K562 (cell line): Measurements from ENCODE around the gene PADI4. TPM values are rescaled to one million over a fixed set of nuclear protein-coding genes. Genes with fewer than 3 reads are reported as not detected.

Source experiments
- ATAC-seq: fragments of 200-7000 bp; cut with Tn5 transposase; 3 replicates; pipeline ENCODE4 v1.9.1; 2020; ENCODE audit warnings: moderate library complexity
- BruUV-seq: library from RNA; stranded (reverse); fragments of 400-500 nt; replicated peaks from 2 replicates; lab custom pipeline; 2021; lab: Mats Ljungman, UMichigan
- CTCF ChIA-PET: fragments of 300-600 bp; formaldehyde crosslinking; extraction: SDS; loops from one replicate; lab custom pipeline; 2021; ENCODE audit warnings: low intra/inter-chr PET ratio; lab: Yijun Ruan, JAX
- POLR2A ChIA-PET: fragments of 300-600, 350-650 bp; sonication (Branson Sonifier 250); formaldehyde crosslinking; extraction: SDS; loops from one replicate; lab custom pipeline; 2021; ENCODE audit warnings: antibody characterized with exemption, inconsistent platforms; lab: Yijun Ruan, JAX
- DNase-seq, 4 experiments: peaks; one replicate each; pipeline versions ENCODE4 v3.0.0 to v3.0.0-alpha.2; 2011 to 2018; ENCODE audit warnings: low spot score in 3 of 4, mixed read lengths in 3 of 4; ENCODE audit errors: extremely low read depth in 1 of 4
- FAIRE-seq: peaks from 2 replicates; lab custom pipeline; 2011; peaks lifted over from hg19 to GRCh38; lab: Jason Lieb, UNC
- H2AFZ ChIP-seq: 2 replicates; pipeline ENCODE4 v1.6.0; 2011; ENCODE audit warnings: low read depth, low read length, control low read depth, inconsistent platforms
- H3K27ac ChIP-seq: fragments of 200-600 bp; 3 replicates; pipeline ENCODE4 v1.8.0; 2011; ENCODE audit warnings: low read depth, mild to moderate bottlenecking, control low read depth, inconsistent platforms, low read length, moderate library complexity, mixed read lengths; ENCODE audit errors: extremely low read depth
- H3K27me3 ChIP-seq, 2 experiments: fragments of 300-600 bp in 1 of 2; 2 replicates in 1 of 2; 3 replicates in 1 of 2; pipeline versions ENCODE4 v1.6.0 to v1.8.0; 2011; ENCODE audit warnings: inconsistent platforms in 2 of 2, low read length in 2 of 2, mild to moderate bottlenecking in 1 of 2, mixed read lengths in 1 of 2, moderate library complexity in 1 of 2; ENCODE audit not compliant: control insufficient read depth in 2 of 2, insufficient read depth in 2 of 2
- H3K36me3 ChIP-seq: fragments of 300-600 bp; 3 replicates; pipeline ENCODE4 v1.8.0; 2011; ENCODE audit warnings: mild to moderate bottlenecking, low read length, inconsistent platforms; ENCODE audit not compliant: control insufficient read depth, insufficient read depth
- H3K4me1 ChIP-seq, 2 experiments: fragments of 200-600 bp in 1 of 2; replicated peaks in 1 of 2; 2 replicates in 1 of 2; 3 replicates in 1 of 2; pipeline versions ENCODE4 v1.5.1 to v1.8.0; 2011; ENCODE audit warnings: inconsistent platforms in 2 of 2, low read length in 2 of 2, mild to moderate bottlenecking in 1 of 2, mixed read lengths in 1 of 2, moderate library complexity in 1 of 2; ENCODE audit not compliant: control insufficient read depth in 2 of 2, insufficient read depth in 2 of 2
- H3K4me2 ChIP-seq: 2 replicates; pipeline ENCODE4 v1.6.1; 2011; ENCODE audit warnings: low read length, control low read depth, inconsistent platforms, mixed read lengths; ENCODE audit not compliant: insufficient read depth
- H3K4me3 ChIP-seq: fragments of 200-600 bp; sonication (generic), shearing (Covaris generic); 2 replicates; pipeline ENCODE4 v1.5.1; 2016; ENCODE audit warnings: control low read depth, inconsistent platforms
- H3K79me2 ChIP-seq: fragments of 200-600 bp; 3 replicates; pipeline ENCODE4 v1.8.0; 2011; ENCODE audit warnings: low read length, inconsistent platforms; ENCODE audit not compliant: control insufficient read depth, insufficient read depth
- H3K9ac ChIP-seq, 2 experiments: 2 replicates each; pipeline versions ENCODE4 v1.6.0 to v1.6.1; 2011; ENCODE audit warnings: low read depth in 2 of 2, low read length in 2 of 2, control low read depth in 1 of 2, inconsistent platforms in 1 of 2, mild to moderate bottlenecking in 1 of 2, mixed read lengths in 1 of 2; ENCODE audit not compliant: insufficient read depth in 1 of 2
- H3K9me1 ChIP-seq: one replicate; pipeline ENCODE4 v1.6.0; 2011; ENCODE audit warnings: inconsistent platforms, mild to moderate bottlenecking, low read length, moderate library complexity; ENCODE audit not compliant: control insufficient read depth, insufficient read depth
- H3K9me3 ChIP-seq: replicated peaks from 2 replicates; pipeline ENCODE4 v1.5.1; 2011; ENCODE audit warnings: low read depth, low read length, inconsistent platforms; ENCODE audit not compliant: control insufficient read depth, insufficient read depth
- H4K20me1 ChIP-seq: replicated peaks from 2 replicates; pipeline ENCODE4 v1.6.1; 2011; ENCODE audit warnings: low read length, inconsistent platforms, mixed read lengths; ENCODE audit not compliant: control insufficient read depth, insufficient read depth
- DNMT1 ChIP-seq: fragments of 450-650 bp; IDR thresholded peaks from 2 replicates; pipeline ENCODE4 v1.6.1; 2016; ENCODE audit warnings: antibody characterized with exemption, mild to moderate bottlenecking
- GTF2E2 ChIP-seq: fragments of 200-800 bp; sonication (Bioruptor generic); IDR thresholded peaks from 2 replicates; pipeline ENCODE4 v1.6.1; 2016; ENCODE audit warnings: missing genetic modification characterization, missing compliant biosample characterization
- L3MBTL2 ChIP-seq: fragments of 450-650 bp; IDR thresholded peaks from 2 replicates; pipeline ENCODE4 v1.6.1; 2016; ENCODE audit warnings: mild to moderate bottlenecking, moderate library complexity
- NELFE ChIP-seq: IDR thresholded peaks from 2 replicates; pipeline ENCODE4 v1.6.1; 2011; ENCODE audit warnings: mild to moderate bottlenecking; ENCODE audit not compliant: insufficient read depth, insufficient read length
- STAT5B ChIP-seq: fragments of 250-450 bp; sonication (Bioruptor Pico); IDR thresholded peaks from 2 replicates; pipeline ENCODE4 v1.8.0; 2021; ENCODE audit warnings: mild to moderate bottlenecking, inconsistent platforms
- TAF1 ChIP-seq: IDR thresholded peaks from 2 replicates; pipeline ENCODE4 v1.6.1; 2011; ENCODE audit warnings: mild to moderate bottlenecking, low read length, moderate library complexity; ENCODE audit not compliant: insufficient read depth, control insufficient read depth, severe bottlenecking; ENCODE audit errors: extremely low read depth
- ZNF766 ChIP-seq: fragments of 200-800 bp; sonication (Bioruptor generic); conservative IDR thresholded peaks from 2 replicates; pipeline ENCODE4 v1.6.1; 2016; ENCODE audit warnings: missing genetic modification characterization, missing compliant biosample characterization
- WGBS: fragments of 100-300 bp; shearing (Covaris generic); methylation state at CpG from one replicate; pipeline ENCODE4 v1.1.6; 2016; ENCODE audit warnings: low coverage, mixed read lengths; ENCODE audit not compliant: insufficient coverage; ENCODE audit errors: missing lambda C conversion rate; 5-methylcytosine and 5-hydroxymethylcytosine counted together
- in situ Hi-C: fragments of 300-500 bp; cut with MboI; formaldehyde crosslinking; loops from 4 replicates; pipeline ENCODE4 v1.15.0; 2018; ENCODE audit warnings: inconsistent platforms, mixed read lengths
- intact Hi-C: fragments of 100-400 bp; cut with micrococcal nuclease; formaldehyde crosslinking; loops from 2 replicates; pipeline ENCODE4 v1.14.2; 2022
- polyA plus RNA-seq, 8 experiments: library from polyadenylated mRNA; depleted of rRNA in 4 of 8; stranded (reverse) in 5 of 8; unstranded in 3 of 8; fragments of >200 nt; fragmentation: Nextera tagmentation in 2 of 8; fragmentation: Illumina TruSeq in 1 of 8; extraction: Ambion mirVana in 2 of 8; extraction: Trizol in 1 of 8; gene quantifications; 2 replicates each; pipeline versions ENCODE4 v1.2.1 to v1.2.3, GENCODE V29; 2011 to 2014; ENCODE audit warnings: inconsistent platforms in 1 of 8, missing spikeins in 1 of 8
- total RNA-seq, 7 experiments: library from RNA; depleted of rRNA in 6 of 7; stranded (reverse); fragments of >200 nt in 6 of 7; fragmentation: Illumina TruSeq in 2 of 7; extraction: Trizol in 2 of 7; gene quantifications; 2 replicates each; pipeline versions ENCODE4 v1.2.1 to v1.2.3, GENCODE V29; 2011 to 2021; ENCODE audit warnings: low replicate concordance in 1 of 7
- TF ChIP-seq, protein P1 (sequence below): sonication (generic); formaldehyde crosslinking; IDR thresholded peaks from 2 replicates; pipeline ENCODE4 v1.9.0; 2022; ENCODE audit warnings: mild to moderate bottlenecking, missing genetic modification reagents
- TF ChIP-seq, protein P2 (sequence below), 2 experiments: fragments of 150-350 bp in 1 of 2; IDR thresholded peaks; 2 replicates each; pipeline ENCODE4 v1.6.1; 2012 to 2016; ENCODE audit warnings: low read depth in 2 of 2, low read length in 2 of 2, mild to moderate bottlenecking in 1 of 2, moderate library complexity in 1 of 2

PADI4 gene
- total and polyA plus RNA-seq, 9 of the 15 experiments (the other 6 are each of a cell fraction or from before 2014, with no cell fraction given): 0.22 to 0.33 TPM; not detected in 7

DNA sequence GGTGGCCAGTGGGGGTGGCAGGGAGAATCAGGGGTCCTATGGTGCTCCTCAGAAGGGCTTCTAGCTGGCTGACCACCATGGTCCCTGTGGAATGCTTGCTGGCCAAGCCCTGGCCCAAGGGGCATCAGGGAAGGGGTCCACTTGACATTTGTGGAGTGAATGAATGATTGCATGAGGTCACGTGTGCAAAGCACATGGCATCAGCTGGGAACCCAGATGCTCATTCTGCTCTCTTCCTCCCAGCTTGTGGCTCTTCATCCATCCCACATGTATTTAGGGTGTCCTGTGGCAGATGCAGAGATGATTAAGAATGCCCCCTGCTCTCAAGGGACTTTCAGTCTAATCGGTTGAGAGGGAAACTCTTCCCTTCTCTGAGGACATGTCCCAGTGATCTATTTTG is 27.1 kb upstream of the PADI4 start:
- Histone ChIP-seq H2AFZ (no peak overlapping the region), H3K36me3 (no peaks in the 10 kb centered on the region), H3K9me3 (no peaks in the 10 kb centered on the region), H3K27ac (no peak overlapping the region), H3K4me3 (no peak overlapping the region), H4K20me1 (peaks cover 21% of the 10 kb centered on the region), H3K9ac (no peak overlapping the region), H3K27me3 (peaks cover 23 to 69% of the 10 kb centered on the region in 2 experiments), H3K4me2 (no peak overlapping the region), H3K79me2 (no peaks in the 10 kb centered on the region), H3K9me1 (no peaks in the 10 kb centered on the region)
- ChIA-PET POLR2A (interaction anchor here (0.6 to 0.8 kb wide), 2 partner anchors 9 to 57 kb away, joined by 3 to 6 read pairs; no protein-coding TSS in a partner anchor), CTCF (no interaction called here)
- no peak for FAIRE-seq
- WGBS: 6% methylated on average over 2 of the region's 2 CpGs
- no peak for DNase-seq
- intact Hi-C loops: no loop called here
- BruUV-seq: no TSS peak
- in situ Hi-C loops: no loop called here
- TF ChIP-seq, protein P1, sequence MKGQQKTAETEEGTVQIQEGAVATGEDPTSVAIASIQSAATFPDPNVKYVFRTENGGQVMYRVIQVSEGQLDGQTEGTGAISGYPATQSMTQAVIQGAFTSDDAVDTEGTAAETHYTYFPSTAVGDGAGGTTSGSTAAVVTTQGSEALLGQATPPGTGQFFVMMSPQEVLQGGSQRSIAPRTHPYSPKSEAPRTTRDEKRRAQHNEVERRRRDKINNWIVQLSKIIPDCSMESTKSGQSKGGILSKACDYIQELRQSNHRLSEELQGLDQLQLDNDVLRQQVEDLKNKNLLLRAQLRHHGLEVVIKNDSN (CRISPR knock-in tag): peak; percentile 50; the same call in 1 of the 2 replicates
- TF ChIP-seq TAF1: no peak
- TF ChIP-seq, all 486 proteins: peak for 1
- no peak for ATAC-seq
- H3K4me1 ChIP-seq: peaks cover 0 to 2% of the 10 kb centered on the region in 2 experiments; a peak in 2 of 5 replicates

DNA sequence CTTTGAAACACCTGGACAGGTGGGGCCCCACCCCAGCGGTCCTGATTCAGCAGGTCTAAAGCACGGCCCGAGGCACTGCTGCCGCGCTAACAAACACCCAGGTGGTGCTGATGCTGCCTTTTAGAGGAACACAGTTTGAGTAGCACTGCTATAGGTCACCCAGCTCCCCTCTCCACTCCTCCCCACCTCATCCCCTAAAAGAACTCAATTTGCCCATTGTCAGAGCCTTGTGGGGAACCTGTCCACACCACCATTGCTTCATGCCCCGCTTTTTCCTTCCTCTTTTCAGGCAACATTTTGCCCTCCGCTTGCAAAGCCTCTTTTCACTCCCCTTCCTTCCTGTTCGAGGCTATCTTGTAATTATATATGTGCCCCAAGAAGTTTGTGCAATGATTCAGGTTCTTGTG is 26.2 kb upstream of the PADI4 start:
- POLR2A ChIA-PET: interaction anchor here (0.6 to 0.8 kb wide), 4 partner anchors 10 to 1568 kb away, joined by 3 to 6 read pairs (median 3); no protein-coding TSS in a partner anchor
- no TSS peak for BruUV-seq
- TF ChIP-seq, protein P2, sequence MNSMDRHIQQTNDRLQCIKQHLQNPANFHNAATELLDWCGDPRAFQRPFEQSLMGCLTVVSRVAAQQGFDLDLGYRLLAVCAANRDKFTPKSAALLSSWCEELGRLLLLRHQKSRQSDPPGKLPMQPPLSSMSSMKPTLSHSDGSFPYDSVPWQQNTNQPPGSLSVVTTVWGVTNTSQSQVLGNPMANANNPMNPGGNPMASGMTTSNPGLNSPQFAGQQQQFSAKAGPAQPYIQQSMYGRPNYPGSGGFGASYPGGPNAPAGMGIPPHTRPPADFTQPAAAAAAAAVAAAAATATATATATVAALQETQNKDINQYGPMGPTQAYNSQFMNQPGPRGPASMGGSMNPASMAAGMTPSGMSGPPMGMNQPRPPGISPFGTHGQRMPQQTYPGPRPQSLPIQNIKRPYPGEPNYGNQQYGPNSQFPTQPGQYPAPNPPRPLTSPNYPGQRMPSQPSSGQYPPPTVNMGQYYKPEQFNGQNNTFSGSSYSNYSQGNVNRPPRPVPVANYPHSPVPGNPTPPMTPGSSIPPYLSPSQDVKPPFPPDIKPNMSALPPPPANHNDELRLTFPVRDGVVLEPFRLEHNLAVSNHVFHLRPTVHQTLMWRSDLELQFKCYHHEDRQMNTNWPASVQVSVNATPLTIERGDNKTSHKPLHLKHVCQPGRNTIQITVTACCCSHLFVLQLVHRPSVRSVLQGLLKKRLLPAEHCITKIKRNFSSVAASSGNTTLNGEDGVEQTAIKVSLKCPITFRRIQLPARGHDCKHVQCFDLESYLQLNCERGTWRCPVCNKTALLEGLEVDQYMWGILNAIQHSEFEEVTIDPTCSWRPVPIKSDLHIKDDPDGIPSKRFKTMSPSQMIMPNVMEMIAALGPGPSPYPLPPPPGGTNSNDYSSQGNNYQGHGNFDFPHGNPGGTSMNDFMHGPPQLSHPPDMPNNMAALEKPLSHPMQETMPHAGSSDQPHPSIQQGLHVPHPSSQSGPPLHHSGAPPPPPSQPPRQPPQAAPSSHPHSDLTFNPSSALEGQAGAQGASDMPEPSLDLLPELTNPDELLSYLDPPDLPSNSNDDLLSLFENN (IDR thresholded peaks at IDR 0.05; ENCODE audit: low read depth in 2 of 2, low read length in 2 of 2): no peak
- TF ChIP-seq GTF2E2 (tag) (no peak), L3MBTL2 (no peak), NELFE (no peak), STAT5B (CRISPR knock-in tag) (no peak), DNMT1 (no peak), ZNF766 (CRISPR knock-in tag) (no peak)

More for the DNA sequence above, 26.2 kb upstream of the PADI4 start:
- Histone ChIP-seq H4K20me1 (peaks cover 28% of the 10 kb centered on the region), H3K9me3 (no peaks in the 10 kb centered on the region), H3K36me3 (no peaks in the 10 kb centered on the region), H3K27ac (no peak overlapping the region), H3K4me3 (no peak overlapping the region), H3K9ac (no peak overlapping the region), H3K4me1 (peaks cover 2 to 4% of the 10 kb centered on the region in 2 experiments; a peak in 3 of 5 replicates), H3K4me2 (no peak overlapping the region), H3K79me2 (no peaks in the 10 kb centered on the region), H2AFZ (no peak overlapping the region), H3K27me3 (peaks cover 26 to 66% of the 10 kb centered on the region in 2 experiments), H3K9me1 (no peaks in the 10 kb centered on the region)
- 3% methylated on average over 8 of the region's 8 CpGs for WGBS
- intact Hi-C loops (no loop called here), in situ Hi-C loops (no loop called here)
- ATAC-seq: no peak
- CTCF ChIA-PET: no interaction called here
- DNase-seq: no peak
- FAIRE-seq: no peak
